DOHH2 (cell line): ENCODE data around the gene MPC2.

Source experiments
- H3F3A ChIP-seq: fragments of 200-600 bp; sonication (generic), shearing (Covaris generic); 2 replicates; pipeline ENCODE4 v1.6.0; 2016; ENCODE audit warnings: antibody characterized with exemption, mild to moderate bottlenecking; ENCODE audit not compliant: control insufficient read depth, insufficient read depth
- H3K27ac ChIP-seq: fragments of 200-600 bp; sonication (generic); 2 replicates; pipeline ENCODE4 v1.5.1; 2014; ENCODE audit warnings: low read depth, mild to moderate bottlenecking, low read length, moderate library complexity
- H3K27me3 ChIP-seq: fragments of 200-600 bp; sonication (generic); 2 replicates; pipeline ENCODE4 v1.6.1; 2014; ENCODE audit warnings: mild to moderate bottlenecking, low read length, mixed read lengths; ENCODE audit not compliant: control insufficient read depth
- H3K36me3 ChIP-seq: fragments of 200-600 bp; sonication (generic); 2 replicates; pipeline ENCODE4 v1.6.1; 2014; ENCODE audit warnings: mild to moderate bottlenecking, low read length, moderate library complexity, mixed read lengths; ENCODE audit not compliant: control insufficient read depth
- H3K4me1 ChIP-seq: fragments of 200-600 bp; sonication (generic); 2 replicates; pipeline ENCODE4 v1.6.1; 2014; ENCODE audit warnings: mild to moderate bottlenecking, low read length, mixed read lengths; ENCODE audit not compliant: control insufficient read depth
- H3K4me2 ChIP-seq: fragments of 200-600 bp; sonication (generic); 2 replicates; pipeline ENCODE4 v1.6.0; 2014; ENCODE audit warnings: mild to moderate bottlenecking, low read length, moderate library complexity
- H3K4me3 ChIP-seq: fragments of 200-600 bp; sonication (generic); 2 replicates; pipeline ENCODE4 v1.5.1; 2014; ENCODE audit warnings: mild to moderate bottlenecking, low read length, mixed read lengths
- H3K79me2 ChIP-seq: fragments of 200-600 bp; sonication (generic); 2 replicates; pipeline ENCODE4 v1.6.1; 2014; ENCODE audit warnings: mild to moderate bottlenecking, low read length, mixed read lengths; ENCODE audit not compliant: control insufficient read depth
- H3K9me2 ChIP-seq: fragments of 200-600 bp; sonication (generic); replicated peaks from 2 replicates; pipeline ENCODE4 v1.6.1; 2014; ENCODE audit warnings: mild to moderate bottlenecking, low read length, mixed read lengths; ENCODE audit not compliant: control insufficient read depth
- H3K9me3 ChIP-seq: fragments of 200-600 bp; sonication (generic); 2 replicates; pipeline ENCODE4 v1.6.1; 2014; ENCODE audit warnings: antibody characterized with exemption, low read length, mixed read lengths; ENCODE audit not compliant: control insufficient read depth, insufficient read depth
- H4K20me1 ChIP-seq: fragments of 200-600 bp; sonication (generic); 2 replicates; pipeline ENCODE4 v1.6.0; 2014; ENCODE audit warnings: low read depth, mild to moderate bottlenecking, antibody characterized with exemption, low read length, moderate library complexity; ENCODE audit not compliant: control insufficient read depth, insufficient read depth
- EZH2phosphoT487 ChIP-seq: fragments of 200-600 bp; sonication (generic); IDR thresholded peaks from 2 replicates; pipeline ENCODE4 v1.6.1; 2017; ENCODE audit warnings: borderline replicate concordance, mild to moderate bottlenecking, antibody characterized with exemption, low read length, moderate library complexity, mixed read lengths
- TF ChIP-seq, protein P1 (sequence below): fragments of 200-600 bp; sonication (generic); IDR thresholded peaks from one replicate; pipeline ENCODE4 v1.5.1; 2014; ENCODE audit warnings: antibody characterized with exemption, mild to moderate bottlenecking, low read depth, low read length; ENCODE audit not compliant: poor library complexity, severe bottlenecking

The MPC2 gene

GRCh38 chr1:167909691-167910180, 27.1 kb downstream of the MPC2 start:
- Histone ChIP-seq H3K9me2 (no peaks in the 10 kb centered on the region), H3K27me3 (no peaks in the 10 kb centered on the region), H3K4me2 (no peak overlapping the region), H3K36me3 (no peaks in the 10 kb centered on the region), H3K9me3 (peaks cover 16% of the 10 kb centered on the region; the same call in 1 of the 2 replicates), H3K79me2 (no peaks in the 10 kb centered on the region), H3K4me1 (no peaks in the 10 kb centered on the region), H3K27ac (no peak overlapping the region), H3F3A (no peaks in the 10 kb centered on the region), H3K4me3 (no peak overlapping the region), H4K20me1 (no peaks in the 10 kb centered on the region)
- TF ChIP-seq EZH2phosphoT487: no peak
- TF ChIP-seq, protein P1, sequence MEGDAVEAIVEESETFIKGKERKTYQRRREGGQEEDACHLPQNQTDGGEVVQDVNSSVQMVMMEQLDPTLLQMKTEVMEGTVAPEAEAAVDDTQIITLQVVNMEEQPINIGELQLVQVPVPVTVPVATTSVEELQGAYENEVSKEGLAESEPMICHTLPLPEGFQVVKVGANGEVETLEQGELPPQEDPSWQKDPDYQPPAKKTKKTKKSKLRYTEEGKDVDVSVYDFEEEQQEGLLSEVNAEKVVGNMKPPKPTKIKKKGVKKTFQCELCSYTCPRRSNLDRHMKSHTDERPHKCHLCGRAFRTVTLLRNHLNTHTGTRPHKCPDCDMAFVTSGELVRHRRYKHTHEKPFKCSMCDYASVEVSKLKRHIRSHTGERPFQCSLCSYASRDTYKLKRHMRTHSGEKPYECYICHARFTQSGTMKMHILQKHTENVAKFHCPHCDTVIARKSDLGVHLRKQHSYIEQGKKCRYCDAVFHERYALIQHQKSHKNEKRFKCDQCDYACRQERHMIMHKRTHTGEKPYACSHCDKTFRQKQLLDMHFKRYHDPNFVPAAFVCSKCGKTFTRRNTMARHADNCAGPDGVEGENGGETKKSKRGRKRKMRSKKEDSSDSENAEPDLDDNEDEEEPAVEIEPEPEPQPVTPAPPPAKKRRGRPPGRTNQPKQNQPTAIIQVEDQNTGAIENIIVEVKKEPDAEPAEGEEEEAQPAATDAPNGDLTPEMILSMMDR: no peak

DNA sequence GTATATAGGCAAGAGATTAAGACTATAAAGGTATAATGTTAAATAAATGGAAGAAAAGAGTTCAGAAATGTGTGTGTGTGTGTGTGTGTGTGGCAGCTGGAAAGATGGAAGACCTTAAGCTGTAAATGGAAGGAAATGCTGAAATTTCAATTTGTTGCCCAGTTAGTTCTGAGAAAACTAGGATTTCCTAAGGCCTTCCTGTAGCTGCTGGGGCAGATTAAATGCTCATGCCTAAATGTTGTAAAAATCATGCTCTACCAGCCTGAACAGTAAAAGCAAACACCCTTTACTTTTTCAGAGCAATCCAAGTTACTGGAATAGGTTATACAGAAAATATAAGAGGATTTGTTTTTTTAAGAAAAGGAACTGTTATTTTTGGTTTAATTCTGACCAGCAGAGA, 31.2 kb downstream of the MPC2 start:
- no peaks in the 10 kb centered on the region for H3K27me3 ChIP-seq
- TF ChIP-seq, protein P1: no peak
- TF ChIP-seq EZH2phosphoT487: no peak
- H4K20me1 ChIP-seq: no peaks in the 10 kb centered on the region
- H3K4me1 ChIP-seq: no peaks in the 10 kb centered on the region
- no peaks in the 10 kb centered on the region for H3K79me2 ChIP-seq
- H3K4me2 ChIP-seq: no peak overlapping the region
- peaks cover 16% of the 10 kb centered on the region; the same call in 1 of the 2 replicates for H3K9me3 ChIP-seq
- H3F3A ChIP-seq: no peaks in the 10 kb centered on the region
- no peak overlapping the region for H3K27ac ChIP-seq
- H3K9me2 ChIP-seq: no peaks in the 10 kb centered on the region
- no peaks in the 10 kb centered on the region for H3K36me3 ChIP-seq
- no peak overlapping the region for H3K4me3 ChIP-seq

GRCh38 chr1:167905182-167905581, 31.7 kb downstream of the MPC2 start:
- TF ChIP-seq EZH2phosphoT487: no peak
- TF ChIP-seq, protein P1: no peak
- H3K4me1 ChIP-seq: peaks cover under 1% of the 10 kb centered on the region
- H3K9me3 ChIP-seq: peaks cover 12% of the 10 kb centered on the region; the same call in 1 of the 2 replicates
- H3K36me3 ChIP-seq: no peaks in the 10 kb centered on the region
- no peak overlapping the region for H3K4me2 ChIP-seq
- H3K9me2 ChIP-seq: no peaks in the 10 kb centered on the region
- no peaks in the 10 kb centered on the region for H3K27me3 ChIP-seq
- H3K4me3 ChIP-seq: no peak overlapping the region
- H3K27ac ChIP-seq: no peak overlapping the region
- H3F3A ChIP-seq: no peaks in the 10 kb centered on the region
- H4K20me1 ChIP-seq: no peaks in the 10 kb centered on the region
- H3K79me2 ChIP-seq: no peaks in the 10 kb centered on the region

DNA sequence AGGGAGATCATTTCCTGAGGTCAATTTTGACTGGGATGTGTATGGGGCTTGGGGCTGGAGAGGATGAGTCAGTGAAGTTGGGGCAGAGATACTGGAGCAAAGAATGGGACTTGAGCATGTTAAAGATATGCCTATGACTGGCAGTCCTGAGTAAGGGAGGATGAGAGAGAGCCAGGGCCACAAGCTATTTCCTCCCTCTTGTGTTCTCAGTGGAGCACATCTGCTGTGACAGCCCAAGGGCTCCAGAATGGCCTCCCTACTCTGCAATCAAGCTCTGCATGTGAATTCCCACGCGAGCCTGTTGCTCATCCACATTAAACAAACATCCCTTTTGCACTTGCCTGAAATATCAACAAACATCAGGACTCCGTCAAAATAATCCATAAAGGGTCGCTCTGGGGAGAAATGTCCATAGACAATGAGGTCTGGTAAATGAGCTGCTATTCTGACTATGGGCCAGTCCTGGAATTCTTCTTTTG, 32.2 kb downstream of the MPC2 start:
- peaks cover 5% of the 10 kb centered on the region for H3K4me1 ChIP-seq
- H3K36me3 ChIP-seq: no peaks in the 10 kb centered on the region
- no peak overlapping the region for H3K27ac ChIP-seq
- peaks cover 7% of the 10 kb centered on the region; the same call in 1 of the 2 replicates for H3K9me3 ChIP-seq
- no peaks in the 10 kb centered on the region for H4K20me1 ChIP-seq
- H3F3A ChIP-seq: no peaks in the 10 kb centered on the region
- H3K79me2 ChIP-seq: no peaks in the 10 kb centered on the region
- H3K9me2 ChIP-seq: no peaks in the 10 kb centered on the region
- H3K4me2 ChIP-seq: no peak overlapping the region
- H3K27me3 ChIP-seq: no peaks in the 10 kb centered on the region
- TF ChIP-seq, protein P1: no peak
- no peak for TF ChIP-seq EZH2phosphoT487
- H3K4me3 ChIP-seq: no peak overlapping the region
